Measurements from ENCODE around the gene ENOX2. TPM values are rescaled to one million over a fixed set of nuclear protein-coding genes. Genes with fewer than 3 reads are reported as not detected.

Gene ENOX2
- total and polyA plus RNA-seq, 2 of the 13 experiments (the other 11 are each of a cell fraction or from before 2014, with no cell fraction given): 5.9 to 8.5 TPM

- TF ChIP-seq, protein P1, sequence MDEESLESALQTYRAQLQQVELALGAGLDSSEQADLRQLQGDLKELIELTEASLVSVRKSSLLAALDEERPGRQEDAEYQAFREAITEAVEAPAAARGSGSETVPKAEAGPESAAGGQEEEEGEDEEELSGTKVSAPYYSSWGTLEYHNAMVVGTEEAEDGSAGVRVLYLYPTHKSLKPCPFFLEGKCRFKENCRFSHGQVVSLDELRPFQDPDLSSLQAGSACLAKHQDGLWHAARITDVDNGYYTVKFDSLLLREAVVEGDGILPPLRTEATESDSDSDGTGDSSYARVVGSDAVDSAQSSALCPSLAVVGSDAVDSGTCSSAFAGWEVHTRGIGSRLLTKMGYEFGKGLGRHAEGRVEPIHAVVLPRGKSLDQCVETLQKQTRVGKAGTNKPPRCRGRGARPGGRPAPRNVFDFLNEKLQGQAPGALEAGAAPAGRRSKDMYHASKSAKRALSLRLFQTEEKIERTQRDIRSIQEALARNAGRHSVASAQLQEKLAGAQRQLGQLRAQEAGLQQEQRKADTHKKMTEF (CRISPR knock-in tag; IDR thresholded peaks at IDR 0.05): peak; percentile 55
- no peak for TF ChIP-seq PPARG (CRISPR knock-in tag; conservative IDR thresholded peaks at IDR 0.05)
- TF ChIP-seq, protein P2, sequence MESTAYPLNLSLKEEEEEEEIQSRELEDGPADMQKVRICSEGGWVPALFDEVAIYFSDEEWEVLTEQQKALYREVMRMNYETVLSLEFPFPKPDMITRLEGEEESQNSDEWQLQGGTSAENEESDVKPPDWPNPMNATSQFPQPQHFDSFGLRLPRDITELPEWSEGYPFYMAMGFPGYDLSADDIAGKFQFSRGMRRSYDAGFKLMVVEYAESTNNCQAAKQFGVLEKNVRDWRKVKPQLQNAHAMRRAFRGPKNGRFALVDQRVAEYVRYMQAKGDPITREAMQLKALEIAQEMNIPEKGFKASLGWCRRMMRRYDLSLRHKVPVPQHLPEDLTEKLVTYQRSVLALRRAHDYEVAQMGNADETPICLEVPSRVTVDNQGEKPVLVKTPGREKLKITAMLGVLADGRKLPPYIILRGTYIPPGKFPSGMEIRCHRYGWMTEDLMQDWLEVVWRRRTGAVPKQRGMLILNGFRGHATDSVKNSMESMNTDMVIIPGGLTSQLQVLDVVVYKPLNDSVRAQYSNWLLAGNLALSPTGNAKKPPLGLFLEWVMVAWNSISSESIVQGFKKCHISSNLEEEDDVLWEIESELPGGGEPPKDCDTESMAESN (CRISPR knock-in tag; conservative IDR thresholded peaks at IDR 0.05): no peak
- peak; percentile 42; the same call in 1 of the 2 replicates for TF ChIP-seq PATZ1 (CRISPR knock-in tag; IDR thresholded peaks at IDR 0.05)
- no peak for TF ChIP-seq RFX3 (CRISPR knock-in tag; IDR thresholded peaks at IDR 0.05)
- peak; percentile 41; the same call in 1 of the 2 replicates for TF ChIP-seq ERF (CRISPR knock-in tag; IDR thresholded peaks at IDR 0.05)
- peak; percentile 65 to 83; a peak in 3 of 4 replicates for TF ChIP-seq POLR2A (IDR thresholded peaks at IDR 0.05; ENCODE audit: insufficient read depth in 1 of 2, low read depth in 2 of 2, low read length in 2 of 2)
- peak; percentile 20; the same call in 1 of the 2 replicates for TF ChIP-seq CREB1 (IDR thresholded peaks at IDR 0.05)
- TF ChIP-seq CREB1 (CRISPR knock-in tag; IDR thresholded peaks at IDR 0.05): peak; percentile 87
- TF ChIP-seq SAP130 (CRISPR knock-in tag; IDR thresholded peaks at IDR 0.05; ENCODE audit: low read depth): peak; percentile 63
- no peak for TF ChIP-seq MIER2 (CRISPR knock-in tag; IDR thresholded peaks at IDR 0.05)
- TF ChIP-seq ZFY (CRISPR knock-in tag; IDR thresholded peaks at IDR 0.05): peak; percentile 99
- no peak for TF ChIP-seq JARID2 (CRISPR knock-in tag; IDR thresholded peaks at IDR 0.05; ENCODE audit: insufficient replicate concordance)
- no peak for TF ChIP-seq ZFP37 (CRISPR knock-in tag; IDR thresholded peaks at IDR 0.05; ENCODE audit: borderline replicate concordance)
- TF ChIP-seq ZNF883 (CRISPR knock-in tag; IDR thresholded peaks at IDR 0.05; ENCODE audit: not compliant biosample characterization): peak; percentile 28
- peak; percentile 37; the same call in 1 of the 2 replicates for TF ChIP-seq NRL (CRISPR knock-in tag; IDR thresholded peaks at IDR 0.05; ENCODE audit: borderline replicate concordance)
- TF ChIP-seq U2AF1 (optimal IDR thresholded peaks at IDR 0.05; ENCODE audit: low read depth, low read length): no peak
- TF ChIP-seq ZNF34 (CRISPR knock-in tag; IDR thresholded peaks at IDR 0.05; ENCODE audit: borderline replicate concordance): no peak
- no peak for TF ChIP-seq DMTF1 (CRISPR knock-in tag; IDR thresholded peaks at IDR 0.05)
- no peak; a peak in 2 of 4 replicates for TF ChIP-seq HMGXB4 (CRISPR knock-in tag; IDR thresholded peaks at IDR 0.05; ENCODE audit: borderline replicate concordance in 1 of 2, low read depth in 1 of 2)
These were observed at the start of gene ENOX2 (continued) for GRCh38 chrX:130902783-130903613.

Data from HepG2 (cell line).